ENCODE measurements around the gene GPR35.

DNA sequence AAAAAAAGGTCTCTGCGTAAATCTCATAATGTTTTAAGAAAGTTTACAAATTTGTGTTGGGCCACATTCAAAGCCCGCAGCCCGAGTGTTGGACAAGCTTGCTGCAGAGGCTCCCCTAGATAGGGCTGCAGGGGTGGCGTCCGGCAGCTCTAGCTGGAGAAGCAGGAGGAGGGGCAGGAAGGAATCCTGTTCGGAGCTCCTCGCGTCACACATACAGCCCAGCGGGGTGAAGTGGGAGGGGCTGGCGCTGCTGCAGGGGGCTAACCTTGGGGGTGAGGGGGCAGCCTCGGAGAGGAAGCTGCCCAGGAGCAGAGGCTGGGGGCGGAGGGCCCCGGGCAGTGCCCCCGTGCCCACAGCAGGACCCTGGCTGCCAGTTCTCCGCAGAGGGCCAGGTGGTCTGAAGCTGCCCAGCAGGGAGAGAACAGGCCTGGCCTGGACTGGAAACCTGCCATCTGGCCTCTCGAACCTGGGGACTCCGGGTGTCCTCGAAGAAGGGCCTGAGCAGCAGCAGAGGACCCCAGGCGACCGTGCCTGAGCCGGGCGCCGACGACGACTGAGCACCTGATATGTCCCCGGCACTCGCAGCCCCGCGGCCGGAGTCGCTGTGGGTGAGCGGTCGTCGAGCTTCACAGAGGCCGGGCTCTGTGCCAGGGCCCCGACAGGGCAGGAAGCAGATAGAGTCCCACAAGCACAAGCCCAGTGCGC lies 2.6 kb upstream of the GPR35 start:
- TF ChIP-seq ZFP3 (CRISPR knock-in tag; IDR thresholded peaks at IDR 0.05) (no peak), OSR1 (CRISPR knock-in tag; IDR thresholded peaks at IDR 0.05) (no peak), BACH2 (CRISPR knock-in tag; IDR thresholded peaks at IDR 0.05; ENCODE audit: borderline replicate concordance) (no peak), CSDC2 (CRISPR knock-in tag; IDR thresholded peaks at IDR 0.05) (no peak)
- TF ChIP-seq, protein P1, sequence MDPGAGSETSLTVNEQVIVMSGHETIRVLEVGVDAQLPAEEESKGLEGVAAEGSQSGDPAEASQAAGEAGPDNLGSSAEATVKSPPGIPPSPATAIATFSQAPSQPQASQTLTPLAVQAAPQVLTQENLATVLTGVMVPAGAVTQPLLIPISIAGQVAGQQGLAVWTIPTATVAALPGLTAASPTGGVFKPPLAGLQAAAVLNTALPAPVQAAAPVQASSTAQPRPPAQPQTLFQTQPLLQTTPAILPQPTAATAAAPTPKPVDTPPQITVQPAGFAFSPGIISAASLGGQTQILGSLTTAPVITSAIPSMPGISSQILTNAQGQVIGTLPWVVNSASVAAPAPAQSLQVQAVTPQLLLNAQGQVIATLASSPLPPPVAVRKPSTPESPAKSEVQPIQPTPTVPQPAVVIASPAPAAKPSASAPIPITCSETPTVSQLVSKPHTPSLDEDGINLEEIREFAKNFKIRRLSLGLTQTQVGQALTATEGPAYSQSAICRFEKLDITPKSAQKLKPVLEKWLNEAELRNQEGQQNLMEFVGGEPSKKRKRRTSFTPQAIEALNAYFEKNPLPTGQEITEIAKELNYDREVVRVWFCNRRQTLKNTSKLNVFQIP (CRISPR knock-in tag; IDR thresholded peaks at IDR 0.05; ENCODE audit: borderline replicate concordance, low read depth): no peak
